Esophagus (tissue), 2 donors: ENCODE measurements around the gene INPP4B. TPM values are rescaled to one million over a fixed set of nuclear protein-coding genes. Genes with fewer than 3 reads are reported as not detected.

Source experiments
- H3K27ac ChIP-seq, 2 donors: one replicate each; pipeline ENCODE4 v1.5.1; 2013; ENCODE audit warnings: low read depth in 2 of 2, mild to moderate bottlenecking in 2 of 2, inconsistent platforms in 1 of 2, low read length in 1 of 2, moderate library complexity in 1 of 2
- H3K27me3 ChIP-seq, 2 donors: one replicate each; pipeline ENCODE4 v1.6.1; 2013; ENCODE audit warnings: low read length in 2 of 2, control low read depth in 1 of 2, mild to moderate bottlenecking in 1 of 2; ENCODE audit not compliant: insufficient read depth in 2 of 2, control insufficient read depth in 1 of 2
- H3K36me3 ChIP-seq, 2 donors: one replicate each; pipeline ENCODE4 v1.6.1; 2013; ENCODE audit warnings: low read length in 1 of 2; ENCODE audit not compliant: control insufficient read depth in 2 of 2, insufficient read depth in 2 of 2
- H3K4me1 ChIP-seq, 2 donors: one replicate each; pipeline ENCODE4 v1.6.1; 2013; ENCODE audit warnings: low read length in 1 of 2; ENCODE audit not compliant: control insufficient read depth in 2 of 2, insufficient read depth in 2 of 2
- H3K4me3 ChIP-seq, 2 donors: one replicate each; pipeline ENCODE4 v1.5.1; 2013; ENCODE audit warnings: low read length in 2 of 2, mild to moderate bottlenecking in 2 of 2, low read depth in 1 of 2, moderate library complexity in 1 of 2
- H3K9me3 ChIP-seq, 2 donors: one replicate each; pipeline ENCODE4 v1.6.1; 2013; ENCODE audit warnings: mild to moderate bottlenecking in 2 of 2, low read depth in 1 of 2, low read length in 1 of 2, moderate library complexity in 1 of 2; ENCODE audit not compliant: control insufficient read depth in 2 of 2, insufficient read depth in 1 of 2
- WGBS, 2 donors: extraction: QIAGEN DNeasy Blood & Tissue Kit; methylation state at CpG; one replicate each; pipeline ENCODE4 v1.1.7; 2013; 5-methylcytosine and 5-hydroxymethylcytosine counted together
- polyA plus RNA-seq, 2 donors: library from polyadenylated mRNA; stranded (reverse); fragments of 200-250 nt; gene quantifications; one replicate each; pipeline ENCODE4 v1.2.3, GENCODE V29; 2013
- donor health status: healthy with polysubstance abuse.
- donor health status: Bipolar disorder and iron deficiency.

Gene INPP4B
- polyA plus RNA-seq, 2 donors: 2.5 to 4.4 TPM

DNA sequence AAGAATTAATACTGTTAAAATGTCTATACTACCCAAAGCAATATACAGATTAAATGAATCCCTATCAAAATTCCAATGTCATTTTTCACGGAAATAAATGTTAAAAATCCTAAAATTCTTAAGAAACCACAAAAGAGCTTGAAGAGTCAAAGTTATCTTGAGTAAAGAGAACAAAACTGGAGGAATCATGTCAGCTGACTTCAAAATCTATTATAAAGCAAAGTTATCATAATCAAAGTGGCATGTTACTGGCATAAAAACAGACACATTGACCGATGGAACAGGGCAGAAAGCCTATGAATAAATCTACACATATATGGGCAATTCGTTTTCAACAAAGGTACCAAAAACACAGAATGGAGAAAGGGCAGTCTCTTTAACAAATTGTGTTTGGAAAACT is 579.0 kb downstream of the INPP4B start:
- no peaks in the 10 kb centered on the region for H3K4me1 ChIP-seq
- no peak overlapping the region for H3K27ac ChIP-seq
- no peaks in the 10 kb centered on the region for H3K27me3 ChIP-seq
- H3K36me3 ChIP-seq: no peaks in the 10 kb centered on the region
- no peak overlapping the region for H3K4me3 ChIP-seq
- no peaks in the 10 kb centered on the region for H3K9me3 ChIP-seq
- 79 to 86% methylated on average over 3 of the region's 3 CpGs for WGBS, 2 donors

DNA sequence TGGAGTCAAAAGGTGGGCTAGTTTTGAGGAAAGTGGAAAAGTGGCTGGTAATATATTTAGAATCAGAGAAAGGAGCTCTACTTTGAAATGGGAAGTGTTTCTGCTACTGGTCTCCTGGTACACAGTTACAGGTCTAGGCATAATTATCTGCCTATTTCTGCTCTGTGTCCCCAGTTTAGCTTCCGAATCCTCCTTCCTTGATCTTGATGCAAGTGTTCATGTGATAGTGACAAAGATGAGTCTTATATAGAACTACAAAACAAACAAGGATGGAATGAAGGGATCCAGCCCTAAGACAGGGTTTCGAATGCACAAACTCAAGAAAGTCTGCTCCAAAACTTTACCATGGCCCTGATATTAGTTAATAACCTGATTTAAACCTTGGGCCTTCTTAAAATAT is 580.2 kb downstream of the INPP4B start:
- Histone ChIP-seq H3K27ac (no peak overlapping the region), H3K4me3 (no peak overlapping the region), H3K9me3 (no peaks in the 10 kb centered on the region), H3K27me3 (no peaks in the 10 kb centered on the region), H3K4me1 (no peaks in the 10 kb centered on the region), H3K36me3 (no peaks in the 10 kb centered on the region)
- 87 to 90% methylated on average over 2 of the region's 2 CpGs for WGBS, 2 donors

GRCh38 chr4:142265536-142265935 is 580.6 kb downstream of the INPP4B start:
- Histone ChIP-seq H3K4me3 (no peak overlapping the region), H3K27ac (no peak overlapping the region)
- 40 to 42% methylated on average over 3 of the region's 3 CpGs for WGBS, 2 donors

GRCh38 chr4:142264961-142265360 is 581.1 kb downstream of the INPP4B start:
- no peak overlapping the region for H3K4me3 ChIP-seq
- no peaks in the 10 kb centered on the region for H3K4me1 ChIP-seq
- no peaks in the 10 kb centered on the region for H3K27me3 ChIP-seq
- 54 to 57% methylated on average over 2 of the region's 2 CpGs for WGBS, 2 donors
- peak overlapping the region in 1 of 2 donors; percentile 3 for H3K27ac ChIP-seq
- no peaks in the 10 kb centered on the region for H3K9me3 ChIP-seq
- no peaks in the 10 kb centered on the region for H3K36me3 ChIP-seq

More at GRCh38 chr4:142265536-142265935, 580.6 kb downstream of the INPP4B start:
- Histone ChIP-seq H3K27me3 (no peaks in the 10 kb centered on the region), H3K36me3 (no peaks in the 10 kb centered on the region), H3K4me1 (no peaks in the 10 kb centered on the region), H3K9me3 (no peaks in the 10 kb centered on the region)

DNA sequence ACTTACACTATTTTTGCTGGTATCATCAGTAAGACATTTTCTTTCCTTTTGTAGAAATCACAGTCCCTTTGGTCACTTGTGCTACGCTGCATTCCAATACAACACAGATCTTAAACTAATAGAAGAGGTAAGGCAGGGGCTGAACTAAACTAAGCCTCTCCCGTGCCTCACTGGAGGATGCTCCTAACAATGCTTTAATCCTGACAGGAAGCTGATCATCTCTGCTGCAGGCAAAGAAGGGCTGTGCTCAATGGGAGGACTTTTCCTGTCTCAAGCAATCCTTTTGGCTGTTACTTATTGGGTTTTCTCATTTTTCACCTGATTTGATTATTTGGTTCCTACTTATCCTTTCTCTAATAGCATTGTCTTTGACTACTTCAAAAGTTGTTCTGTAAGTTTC is 583.1 kb downstream of the INPP4B start:
- H3K4me3 ChIP-seq: no peak overlapping the region
- no peaks in the 10 kb centered on the region for H3K27me3 ChIP-seq
- WGBS, 2 donors: 71 to 76% methylated on average over 2 of the region's 2 CpGs
- no peak overlapping the region for H3K27ac ChIP-seq
- no peaks in the 10 kb centered on the region for H3K36me3 ChIP-seq
- H3K4me1 ChIP-seq: no peaks in the 10 kb centered on the region
- no peaks in the 10 kb centered on the region for H3K9me3 ChIP-seq

DNA sequence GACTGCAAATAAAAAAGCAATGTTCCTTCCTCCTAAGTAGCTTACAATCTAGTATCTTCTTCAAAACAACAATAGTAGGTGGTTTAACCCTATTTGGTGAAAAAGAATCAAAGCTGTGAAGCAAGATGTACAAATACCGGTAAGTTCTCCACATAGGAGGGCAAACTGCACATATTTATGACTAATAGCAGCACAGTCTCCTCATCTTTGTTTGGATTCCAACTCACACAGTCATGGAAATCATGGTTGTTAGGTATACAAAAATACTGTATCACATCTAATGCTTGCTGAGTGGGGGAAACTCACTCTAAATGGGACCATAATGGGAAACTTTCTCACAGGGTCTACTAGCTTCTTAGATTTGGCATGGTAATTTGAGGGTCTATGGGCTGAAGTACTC is 597.2 kb downstream of the INPP4B start:
- 89 to 100% methylated on average over 1 of the region's 1 CpG for WGBS, 2 donors
- Histone ChIP-seq H3K36me3 (no peaks in the 10 kb centered on the region), H3K9me3 (no peaks in the 10 kb centered on the region), H3K4me1 (no peaks in the 10 kb centered on the region), H3K4me3 (no peak overlapping the region), H3K27me3 (no peaks in the 10 kb centered on the region), H3K27ac (no peak overlapping the region)

GRCh38 chr4:142243255-142243654 is 602.8 kb downstream of the INPP4B start:
- Histone ChIP-seq H3K9me3 (no peaks in the 10 kb centered on the region), H3K4me3 (no peak overlapping the region), H3K27ac (no peak overlapping the region), H3K4me1 (no peaks in the 10 kb centered on the region), H3K27me3 (no peaks in the 10 kb centered on the region), H3K36me3 (no peaks in the 10 kb centered on the region)
- WGBS, 2 donors: 68 to 72% methylated on average over 2 of the region's 2 CpGs

DNA sequence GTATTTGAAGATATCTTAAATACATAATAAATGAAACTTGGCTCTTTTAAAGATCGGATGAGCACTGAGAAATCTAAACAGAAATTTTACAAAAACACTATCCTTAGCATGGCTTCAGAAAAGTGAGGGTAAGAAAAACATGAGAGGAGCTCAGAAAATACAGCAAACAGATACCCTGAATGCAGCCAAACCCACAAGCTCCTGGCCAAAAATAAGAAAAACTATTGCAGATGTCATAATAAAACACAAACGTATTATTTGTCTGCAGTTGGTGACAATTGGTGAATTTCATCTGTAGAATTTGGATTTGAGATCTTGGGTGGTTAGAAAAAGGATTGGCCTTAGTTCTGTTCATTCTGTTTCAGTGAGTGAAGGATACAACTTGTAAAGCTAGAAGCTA is 603.9 kb downstream of the INPP4B start:
- Histone ChIP-seq H3K36me3 (no peaks in the 10 kb centered on the region), H3K27ac (no peak overlapping the region), H3K4me3 (no peak overlapping the region), H3K4me1 (no peaks in the 10 kb centered on the region), H3K9me3 (no peaks in the 10 kb centered on the region), H3K27me3 (no peaks in the 10 kb centered on the region)
- 52 to 64% methylated on average over 2 of the region's 2 CpGs for WGBS, 2 donors

- no peaks in the 10 kb centered on the region for H3K36me3 ChIP-seq
- H3K4me1 ChIP-seq: no peaks in the 10 kb centered on the region
- no peaks in the 10 kb centered on the region for H3K27me3 ChIP-seq
- no peak overlapping the region for H3K27ac ChIP-seq
- H3K9me3 ChIP-seq: no peaks in the 10 kb centered on the region
- H3K4me3 ChIP-seq: no peak overlapping the region
Measured at GRCh38 chr4:142238589-142238988, 607.5 kb downstream of the INPP4B start.

DNA sequence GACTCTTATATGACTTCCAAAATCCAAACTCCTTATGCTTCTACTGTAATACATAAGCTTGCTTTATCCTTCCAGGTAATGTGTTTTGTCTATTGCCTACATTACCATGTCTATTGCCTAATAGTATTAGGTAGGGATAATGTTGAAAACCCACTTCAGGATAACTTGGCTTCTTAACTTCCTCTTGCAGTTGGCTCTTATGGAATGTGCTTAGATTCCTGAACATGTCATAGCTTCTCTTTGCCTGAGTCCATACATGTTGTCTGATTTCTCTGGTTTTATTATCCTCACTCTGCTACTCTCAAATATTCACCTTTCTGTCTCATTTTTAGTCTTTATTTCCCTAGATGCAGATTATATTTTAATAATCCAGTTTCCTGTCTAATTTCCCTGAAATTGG is 609.8 kb downstream of the INPP4B start:
- Histone ChIP-seq H3K27me3 (no peaks in the 10 kb centered on the region), H3K4me3 (no peak overlapping the region), H3K36me3 (no peaks in the 10 kb centered on the region), H3K27ac (no peak overlapping the region), H3K4me1 (no peaks in the 10 kb centered on the region), H3K9me3 (no peaks in the 10 kb centered on the region)
